HG03060 (cell line): ENCODE results near the gene ACIN1.

Source experiments
- ATAC-seq: cut with Tn5 transposase; IDR thresholded peaks from one replicate; pipeline ENCODE4 v1.9.1; 2021; ENCODE audit warnings: low read depth, moderate number of reproducible peaks; ENCODE audit not compliant: unreplicated experiment

ACIN1 gene

DNA sequence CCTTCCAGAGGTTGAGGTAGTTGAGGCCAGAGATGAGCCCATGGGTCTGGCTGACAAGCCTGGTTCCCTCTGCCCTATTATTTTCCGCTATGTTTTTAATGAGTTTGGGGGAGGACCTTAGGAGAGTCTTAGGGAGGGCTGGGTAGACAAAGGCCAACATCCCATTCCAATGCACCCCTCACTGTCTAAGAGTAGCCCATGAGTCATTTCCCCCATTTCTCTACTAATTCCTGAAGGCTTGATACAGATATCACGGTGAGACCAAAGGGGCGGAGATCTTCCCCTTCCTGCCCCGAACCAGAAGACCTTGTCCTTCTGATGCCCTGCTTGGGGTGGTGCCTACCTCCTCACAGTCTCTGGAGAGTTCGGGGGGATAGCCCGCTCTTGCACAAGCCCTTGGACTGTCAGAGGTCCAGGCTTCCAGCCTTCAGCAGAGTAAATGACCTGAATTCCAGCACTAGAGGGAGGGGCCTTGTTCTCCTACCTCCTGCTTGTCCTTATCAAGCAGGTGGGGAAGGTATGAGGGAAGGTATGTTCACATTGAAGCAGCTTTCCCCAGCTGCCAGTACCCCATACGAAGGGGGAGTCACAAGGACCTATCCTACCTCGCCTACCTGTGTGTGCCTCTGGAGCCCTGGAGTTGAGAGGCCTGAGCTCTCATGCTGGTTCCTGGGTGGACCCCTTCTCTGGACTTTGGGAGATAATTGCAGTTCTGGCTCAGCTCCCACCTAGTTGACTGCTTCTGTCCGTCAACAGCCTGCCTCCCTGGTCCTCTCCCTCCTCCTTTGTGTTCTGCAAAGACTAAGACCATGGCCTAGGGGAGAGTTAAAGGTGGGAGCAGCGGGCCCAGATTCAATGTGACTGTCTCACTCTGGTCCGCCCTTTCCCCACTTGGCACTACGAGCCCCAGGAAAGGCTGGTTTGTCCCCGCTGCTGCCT lies 49.2 kb downstream of the ACIN1 start:
- ATAC-seq, result no peak

DNA sequence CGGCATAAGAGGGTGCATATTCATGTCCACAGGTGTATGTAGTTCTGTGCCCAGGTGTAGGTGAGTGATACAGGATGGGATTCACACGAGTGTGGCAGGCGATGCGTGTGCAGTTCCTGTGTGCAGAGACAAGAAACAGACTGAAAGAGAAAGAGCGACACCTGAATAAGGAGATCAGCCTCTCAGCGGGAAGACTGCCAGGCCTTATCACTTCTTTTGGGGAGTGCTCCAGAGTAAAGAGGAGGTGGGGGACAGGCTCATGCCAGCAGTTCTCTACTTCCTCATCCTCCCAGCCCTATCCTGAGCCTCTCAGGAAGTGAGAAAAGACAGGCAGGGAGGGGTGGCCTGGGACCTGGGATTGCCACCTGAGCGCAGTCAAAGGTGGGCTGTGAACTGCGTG lies 50.1 kb downstream of the ACIN1 start:
- ATAC-seq, result no peak

DNA sequence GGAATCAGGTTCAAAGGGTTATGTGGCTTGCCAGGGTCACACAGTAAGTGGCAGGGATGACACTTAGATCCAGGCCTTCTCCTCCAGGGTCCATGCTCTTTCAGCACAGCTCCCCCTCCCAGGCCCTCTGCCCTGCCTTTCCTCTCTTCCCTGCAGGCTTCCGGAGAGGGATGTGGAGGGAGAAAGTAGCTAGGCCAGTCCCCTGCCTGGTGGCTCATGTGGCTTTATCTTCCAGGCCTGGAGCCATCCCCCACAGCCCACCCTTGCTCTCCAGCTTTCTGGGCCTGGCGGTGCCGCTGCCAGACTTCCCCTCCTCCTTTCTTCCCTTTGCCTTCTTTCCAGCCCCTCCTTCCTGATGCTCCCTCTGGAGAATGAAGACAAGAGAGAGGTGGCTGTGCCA lies 51.2 kb downstream of the ACIN1 start:
- ATAC-seq, result no peak

DNA sequence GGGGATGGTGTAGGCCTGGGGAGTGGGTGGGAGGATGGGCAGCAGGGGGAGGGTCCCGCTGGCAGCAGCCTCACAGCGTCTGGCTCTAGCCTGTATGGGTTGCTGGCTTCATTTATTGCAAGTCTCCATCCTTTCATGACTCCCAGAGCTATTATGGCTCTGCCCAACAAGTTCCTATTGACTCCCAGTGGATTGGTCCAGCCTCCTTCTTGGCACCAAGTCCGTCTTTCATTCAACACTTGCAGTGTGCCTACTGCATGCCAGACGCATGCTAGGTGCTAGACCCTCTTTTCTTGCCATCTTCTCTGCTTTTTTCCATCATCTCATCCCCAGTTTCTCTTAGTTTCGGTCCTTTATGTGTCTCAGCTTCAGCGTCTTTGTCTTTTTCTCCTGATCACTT lies 51.8 kb downstream of the ACIN1 start:
- ATAC-seq, result no peak

DNA sequence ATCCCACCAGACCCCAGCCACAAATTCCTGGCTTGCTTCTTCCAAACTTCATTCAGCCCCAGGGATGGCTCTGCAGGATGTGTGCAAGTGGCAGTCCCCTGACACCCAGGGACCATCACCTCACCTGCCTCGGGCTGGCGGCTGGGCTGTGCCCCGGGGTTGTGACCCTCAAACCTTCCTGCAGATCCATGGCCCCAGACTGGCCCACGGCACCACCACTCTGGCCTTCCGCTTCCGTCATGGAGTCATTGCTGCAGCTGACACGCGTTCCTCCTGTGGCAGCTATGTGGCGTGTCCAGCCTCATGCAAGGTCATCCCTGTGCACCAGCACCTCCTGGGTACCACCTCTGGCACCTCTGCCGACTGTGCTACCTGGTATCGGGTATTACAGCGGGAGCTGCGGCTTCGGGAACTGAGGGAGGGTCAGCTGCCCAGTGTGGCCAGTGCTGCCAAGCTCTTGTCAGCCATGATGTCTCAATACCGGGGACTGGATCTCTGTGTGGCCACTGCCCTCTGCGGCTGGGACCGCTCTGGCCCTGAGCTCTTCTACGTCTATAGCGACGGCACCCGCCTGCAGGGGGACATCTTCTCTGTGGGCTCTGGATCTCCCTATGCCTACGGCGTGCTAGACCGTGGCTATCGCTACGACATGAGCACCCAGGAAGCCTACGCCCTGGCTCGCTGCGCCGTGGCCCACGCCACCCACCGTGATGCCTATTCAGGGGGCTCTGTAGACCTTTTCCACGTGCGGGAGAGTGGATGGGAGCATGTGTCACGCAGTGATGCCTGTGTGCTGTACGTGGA lies 52.6 kb downstream of the ACIN1 start, which contains the start of gene PSMB11:
Gene PSMB11, plus strand, starts transcription at position 51 of the 804 bp plus-strand sequence. Its CDS starts 14 bp downstream, at position 65.
- no peak for ATAC-seq

DNA sequence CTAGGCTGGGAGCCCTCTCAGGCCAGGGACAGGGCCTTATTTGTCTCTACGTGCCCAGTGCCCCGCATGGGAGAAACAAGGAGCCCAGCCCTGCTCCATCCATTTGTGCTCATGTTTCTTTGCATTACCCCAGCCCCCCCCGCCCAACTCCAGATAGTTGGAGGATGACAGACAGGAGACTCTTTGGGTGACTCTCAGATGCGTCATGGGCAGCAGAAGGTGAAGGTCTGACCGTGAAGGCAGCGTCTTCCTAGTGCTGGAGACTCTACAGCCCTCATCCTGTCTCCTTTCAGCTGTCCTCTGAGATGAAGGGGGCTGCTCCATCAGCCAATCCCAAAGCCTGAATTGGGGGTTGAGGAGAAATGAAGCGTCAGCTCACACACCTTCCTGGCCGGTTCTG lies 53.2 kb downstream of the ACIN1 start:
- ATAC-seq, result no peak

DNA sequence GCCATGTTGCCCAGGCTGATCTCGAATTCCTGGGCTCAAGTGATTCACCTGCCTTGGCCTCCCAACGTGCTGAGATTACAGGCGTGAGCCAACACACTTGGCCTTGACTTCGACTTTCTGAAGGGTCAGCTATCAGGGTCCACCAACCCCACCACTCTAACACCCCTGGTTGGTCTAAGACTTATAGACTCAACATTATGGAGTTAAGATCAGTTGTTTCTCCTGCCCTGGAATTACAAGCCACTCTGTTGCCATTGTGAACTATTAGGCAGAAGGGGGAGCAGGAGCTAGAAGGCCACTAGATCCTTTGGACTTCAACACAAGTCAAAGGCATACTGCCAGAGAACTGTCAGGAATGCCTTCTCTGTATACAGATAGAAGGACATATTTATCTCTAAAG lies 54.8 kb downstream of the ACIN1 start:
- ATAC-seq, result no peak

DNA sequence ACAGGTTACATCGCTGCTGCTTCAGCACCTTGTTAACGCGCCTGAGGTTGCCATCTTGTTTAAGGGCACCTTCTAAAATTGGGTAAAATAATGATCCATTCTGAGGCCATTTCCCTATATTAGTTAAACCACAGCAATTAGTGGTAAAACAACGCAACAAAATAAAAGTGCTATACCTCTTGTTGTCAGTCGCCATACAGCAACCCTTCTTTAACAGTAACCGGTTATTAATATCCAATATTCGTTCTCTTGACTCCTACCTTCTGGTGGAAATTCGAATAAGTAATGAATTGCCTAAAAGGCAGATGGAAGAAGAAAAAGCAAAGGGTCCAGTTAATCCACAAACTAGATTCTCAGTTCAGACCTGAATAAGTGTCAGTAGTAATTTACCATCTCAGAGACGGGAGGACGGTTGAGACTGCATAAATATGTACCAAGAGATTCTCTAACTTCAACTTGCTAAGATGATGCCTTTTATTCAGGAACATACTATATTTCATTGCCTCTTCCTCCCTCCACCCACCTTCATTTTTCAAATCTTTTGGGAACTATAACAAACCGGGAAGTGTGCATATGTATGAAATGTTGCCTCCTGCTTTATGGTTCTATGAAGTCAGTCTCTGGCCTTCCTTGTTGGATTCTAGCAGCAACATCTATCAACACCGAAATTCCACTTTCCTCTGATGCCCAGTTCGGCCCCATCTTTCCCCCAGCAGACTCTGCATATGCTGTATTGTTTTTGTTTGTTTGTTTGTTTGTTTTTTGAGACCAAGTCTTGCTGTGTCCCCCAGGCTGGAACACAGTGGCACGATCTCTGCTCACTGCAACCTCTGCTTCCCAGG lies 59.4 kb downstream of the ACIN1 start:
- ATAC-seq, result no peak

DNA sequence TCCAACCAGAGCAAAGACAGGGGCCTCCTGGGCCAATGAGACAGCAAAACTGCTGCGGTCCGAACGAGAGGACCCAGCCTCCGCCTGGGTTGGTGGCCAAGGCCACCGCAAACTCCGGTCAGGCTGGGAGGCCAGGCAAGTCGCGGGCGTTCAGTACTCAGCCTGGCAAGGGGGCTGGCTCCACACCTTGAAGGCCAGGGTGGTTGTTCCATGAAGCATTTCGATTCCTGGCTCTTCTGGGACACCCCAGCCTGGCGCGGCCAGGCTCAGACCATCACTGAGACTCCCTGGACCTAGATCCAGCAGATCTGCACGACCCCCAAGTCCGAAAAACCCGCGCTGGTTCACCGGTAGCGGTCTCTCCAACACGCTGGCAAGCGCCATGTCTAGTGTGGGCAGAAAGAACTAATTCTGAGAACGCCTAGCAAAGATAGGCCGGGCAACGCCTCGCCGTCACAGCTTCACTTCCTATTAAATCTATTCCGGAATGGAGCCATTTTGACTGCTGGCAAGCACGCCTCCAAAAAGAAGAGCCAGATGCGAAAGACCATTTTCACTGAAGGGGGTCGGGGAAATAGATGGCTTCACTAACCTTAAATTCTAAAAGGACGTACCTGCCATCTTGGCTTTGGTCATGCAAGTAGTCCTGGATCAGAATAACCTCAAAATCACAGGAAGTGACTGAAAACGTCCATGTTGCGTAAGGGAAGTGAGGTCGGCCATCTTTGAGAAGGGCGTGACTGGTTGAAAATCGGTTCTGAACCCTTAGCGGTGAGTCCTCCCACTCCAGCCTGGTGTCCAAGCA lies 60.2 kb downstream of the ACIN1 start, which contains the start of gene PSMB5:
Gene PSMB5, minus strand, starts transcription at position 403 of the 805 bp plus-strand sequence. Its CDS starts 19 bp downstream, at position 384.
- ATAC-seq, result peak; percentile 94

DNA sequence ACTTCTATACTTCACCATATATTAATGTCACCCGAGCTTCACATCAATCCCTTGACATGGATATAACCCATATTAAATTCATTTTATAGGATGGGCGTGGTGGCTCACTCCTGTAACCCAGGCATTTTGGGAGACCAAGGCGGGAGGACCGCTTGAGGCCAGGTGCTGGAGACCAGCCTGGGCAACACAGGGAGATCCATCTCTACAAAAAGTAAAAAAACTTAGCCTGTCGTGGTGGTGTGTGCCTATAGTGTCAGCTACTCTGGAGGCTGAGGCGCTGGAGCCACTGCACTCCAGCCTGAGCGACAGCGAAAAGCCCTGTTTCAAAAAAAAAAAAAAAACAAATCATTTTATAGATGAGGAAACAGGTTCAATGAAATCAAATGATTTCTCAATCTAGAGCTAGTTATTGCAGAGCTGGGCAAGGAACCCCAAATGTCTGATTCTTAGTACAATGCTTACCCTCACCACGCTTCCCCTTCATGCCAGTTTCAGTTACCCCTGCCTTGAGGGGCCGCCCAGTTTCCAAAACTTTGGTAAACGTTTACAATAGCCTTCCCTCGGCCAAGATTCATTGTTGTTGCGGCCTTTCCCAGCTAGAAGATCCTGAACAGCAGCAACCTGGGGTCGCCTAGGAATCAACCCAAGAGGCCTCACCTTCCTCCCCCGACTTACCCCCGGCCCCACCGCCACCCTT lies 61.0 kb downstream of the ACIN1 start:
- no peak for ATAC-seq

DNA sequence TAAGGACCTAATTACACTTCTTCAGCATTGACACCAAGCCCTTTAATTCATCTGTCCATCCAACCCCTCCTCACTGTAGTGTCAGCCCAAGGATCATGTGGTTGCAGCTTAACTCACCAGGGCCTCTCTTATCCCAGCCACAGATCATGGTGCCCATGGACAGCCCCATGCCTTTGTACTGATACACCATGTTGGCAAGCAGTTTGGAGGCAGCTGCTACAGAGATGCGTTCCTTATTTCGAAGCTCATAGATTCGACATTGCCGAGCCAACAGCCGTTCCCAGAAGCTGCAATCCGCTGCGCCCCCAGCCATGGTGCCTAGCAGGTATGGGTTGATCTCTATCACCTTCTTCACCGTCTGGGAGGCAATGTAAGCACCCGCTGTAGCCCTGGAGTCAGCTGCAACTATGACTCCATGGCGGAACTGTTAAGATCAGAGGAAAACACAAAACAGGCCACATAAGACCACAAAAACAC lies 61.6 kb downstream of the ACIN1 start:
- no peak for ATAC-seq

DNA sequence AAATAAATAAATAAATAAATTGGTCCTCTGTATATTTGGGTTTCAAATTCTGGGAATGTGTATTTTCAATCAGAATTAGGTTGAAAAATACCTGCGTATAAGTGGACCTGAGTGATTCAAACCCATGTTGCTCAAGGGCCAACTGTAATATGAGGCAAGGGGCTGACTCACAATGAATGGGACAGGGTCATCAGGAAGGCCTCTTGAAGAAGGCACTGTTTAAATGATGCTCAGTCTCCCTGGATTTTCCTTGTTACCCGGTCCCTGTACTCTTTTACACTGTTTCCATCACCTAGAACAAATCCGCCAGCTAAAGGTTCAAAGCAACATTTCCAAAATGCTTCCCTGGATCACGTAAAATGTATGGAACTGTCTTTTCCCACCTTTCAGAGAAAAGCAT lies 64.0 kb downstream of the ACIN1 start:
- ATAC-seq, result no peak

DNA sequence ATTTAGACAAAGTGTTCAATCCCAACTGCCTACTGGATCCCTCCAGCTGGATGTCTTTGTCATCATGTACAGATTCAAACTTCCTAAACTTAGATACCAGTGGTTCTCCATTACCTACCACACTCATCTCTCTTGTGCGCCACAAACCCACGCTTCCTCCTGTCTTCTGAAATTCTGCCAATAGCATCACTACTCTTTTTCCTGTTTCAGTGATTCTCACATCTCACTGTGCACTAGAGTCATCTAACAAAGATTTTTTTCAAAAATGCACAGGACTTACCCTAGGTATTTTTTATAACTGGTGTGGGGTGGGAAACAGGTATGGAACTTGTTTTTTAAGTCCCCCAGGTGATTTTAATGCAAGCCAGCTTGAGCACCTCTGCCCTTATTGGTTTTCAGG lies 66.1 kb downstream of the ACIN1 start:
- no peak for ATAC-seq

DNA sequence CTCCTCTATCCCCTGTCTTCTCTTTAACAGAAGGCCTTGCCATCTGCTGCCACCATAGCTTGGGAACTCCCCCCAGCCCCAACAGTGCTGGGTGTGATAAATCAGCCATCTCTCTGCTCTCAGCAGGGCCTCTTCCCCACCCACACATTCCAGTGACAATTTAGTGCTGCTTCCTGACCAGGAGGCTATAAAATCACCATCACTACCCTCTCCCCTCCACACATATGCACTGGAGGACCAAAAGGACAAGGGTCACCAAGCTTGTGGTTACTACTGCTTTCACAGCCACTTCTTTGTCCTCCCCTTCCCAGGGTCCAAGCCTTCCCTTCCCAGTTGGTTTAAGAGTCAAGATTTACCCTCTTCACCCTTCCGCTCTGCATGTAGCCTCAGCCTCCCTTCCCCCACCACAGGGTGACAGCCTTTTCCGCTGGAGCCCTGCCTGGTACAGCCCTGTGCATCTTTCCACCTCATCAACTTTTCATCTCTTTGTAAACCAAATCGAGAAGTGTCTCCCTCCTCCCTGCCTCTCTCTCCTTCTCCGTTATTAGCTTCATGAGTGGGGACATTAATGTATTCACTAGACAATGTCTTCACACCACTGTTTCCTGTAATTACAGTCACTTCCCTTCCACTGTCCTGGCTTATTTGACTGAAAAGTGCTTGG lies 69.7 kb downstream of the ACIN1 start:
- ATAC-seq, result no peak

DNA sequence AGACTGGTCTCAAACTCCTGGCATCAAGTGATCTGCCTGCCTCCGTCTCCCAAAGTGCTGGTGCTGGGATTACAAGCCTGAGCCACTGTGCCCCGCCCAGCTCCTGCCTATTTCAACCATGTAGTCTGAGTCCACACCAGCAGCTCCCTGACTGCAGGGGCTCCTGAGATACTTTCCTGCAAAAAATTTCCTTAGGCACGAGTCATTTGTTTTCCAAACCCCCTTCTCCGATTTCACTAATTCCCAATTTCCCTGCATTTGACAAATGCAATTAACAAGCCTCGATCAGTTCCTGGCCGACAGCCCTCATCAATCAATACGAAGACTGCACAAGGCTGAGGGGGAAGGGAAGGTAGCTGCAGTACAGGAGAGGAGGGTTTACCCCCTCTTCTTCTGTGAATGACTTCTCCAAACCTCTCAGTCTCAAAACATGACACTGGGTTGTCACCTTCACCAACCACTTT lies 70.3 kb downstream of the ACIN1 start:
- no peak for ATAC-seq

DNA sequence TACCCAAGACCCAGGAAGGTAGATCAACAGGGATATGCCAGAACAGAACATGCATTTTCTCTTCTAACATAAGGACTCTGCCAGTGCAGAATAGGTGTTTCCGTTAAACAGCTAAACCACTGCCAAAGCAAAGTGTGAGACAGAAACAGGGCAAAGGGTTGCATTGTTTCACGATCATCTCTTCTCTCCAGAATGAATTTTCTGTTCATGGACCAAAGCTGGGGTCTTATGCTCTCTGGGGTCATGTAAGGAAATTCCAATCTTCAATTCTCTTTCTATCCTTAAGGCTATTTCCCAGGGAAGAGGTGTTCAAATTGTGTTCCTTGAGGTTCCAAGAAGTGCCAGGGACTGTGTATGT lies 71.2 kb downstream of the ACIN1 start:
- ATAC-seq, result no peak

DNA sequence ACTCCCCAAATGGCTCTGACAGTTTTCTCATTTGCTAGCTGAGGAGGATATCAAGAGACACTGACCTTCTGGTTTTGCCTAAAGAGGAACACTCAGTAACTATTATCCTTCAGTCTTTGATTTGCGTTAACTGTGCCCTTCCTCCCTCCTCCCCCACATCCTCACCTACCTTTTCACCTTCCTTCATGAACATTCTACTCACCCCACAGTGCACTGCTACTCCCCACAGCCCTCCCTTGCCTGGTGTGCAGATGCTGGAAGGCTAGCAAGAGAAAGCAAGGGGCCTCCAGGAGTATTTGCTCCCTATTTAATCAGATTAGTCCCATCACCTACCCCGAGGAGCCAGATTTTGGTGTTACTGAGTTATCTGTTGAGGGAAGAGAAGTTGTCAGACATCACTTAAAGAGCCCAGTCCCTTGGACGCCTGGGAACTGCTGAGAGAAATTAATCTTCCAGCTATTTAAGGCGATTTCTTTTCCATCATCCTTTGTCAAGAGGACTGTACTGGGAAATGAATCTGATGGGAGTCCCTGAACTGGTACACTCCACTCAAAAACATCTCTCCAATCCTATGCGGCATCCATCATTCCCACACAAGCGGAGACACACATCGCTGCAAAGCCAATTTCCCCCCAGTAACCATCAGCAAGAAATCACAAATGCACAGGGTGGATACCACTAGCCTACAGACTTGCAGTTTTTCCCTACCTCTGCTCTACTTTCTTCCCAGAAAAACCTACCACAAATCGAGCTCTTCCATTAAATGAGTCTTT lies 71.7 kb downstream of the ACIN1 start:
- ATAC-seq, result no peak
